ENCODE data around the gene SERPINA12. TPM values are rescaled to one million over a fixed set of nuclear protein-coding genes. Genes with fewer than 3 reads are reported as not detected.

The SERPINA12 gene
- total RNA-seq, 1 experiment from 2014 or later = not detected

GRCh38 chr14:94547726-94548125 is 38.5 kb upstream of the SERPINA12 start:
- H3K27me3 ChIP-seq (ENCODE audit: insufficient read depth, low read length) = no peaks in the 10 kb centered on the region
- H3K9me3 ChIP-seq (ENCODE audit: control insufficient read depth in 1 of 2, insufficient read depth in 1 of 2, low read depth in 1 of 2, low read length in 2 of 2) = no peaks in the 10 kb centered on the region
- no peak overlapping the region for H3K4me2 ChIP-seq (ENCODE audit: low read length)
- H3K9ac ChIP-seq (ENCODE audit: low read length) = no peak overlapping the region
- ChIA-PET RAD21 (ENCODE audit: low non-redundant PET in 1 of 2, low total read pairs in 2 of 2, uncharacterized antibody in 2 of 2, unreplicated experiment in 2 of 2) (no interaction called here), CTCF (no interaction called here), POLR2A (no interaction called here)
- TF ChIP-seq EGR1 (IDR thresholded peaks at IDR 0.05; ENCODE audit: low read depth) (no peak), CEBPB (IDR thresholded peaks at IDR 0.05; ENCODE audit: low read depth) (no peak), ELF1 (IDR thresholded peaks at IDR 0.05; ENCODE audit: borderline replicate concordance, low read depth) (no peak), ATF3 (IDR thresholded peaks at IDR 0.05) (no peak), MAX (IDR thresholded peaks at IDR 0.05) (no peak), SIN3A (IDR thresholded peaks at IDR 0.05; ENCODE audit: low read depth) (no peak), REST (IDR thresholded peaks at IDR 0.05; ENCODE audit: low read depth) (no peak), SP1 (IDR thresholded peaks at IDR 0.05; ENCODE audit: low read depth) (no peak), POLR2A (IDR thresholded peaks at IDR 0.05; ENCODE audit: borderline replicate concordance, extremely low read depth, insufficient read depth, insufficient read length) (no peak)
- no peak for DNase-seq (ENCODE audit: low read depth, low spot score)
- no peak overlapping the region for H3K27ac ChIP-seq (ENCODE audit: low read depth, low read length)
- H3K4me3 ChIP-seq (replicated peaks in 1 of 2; ENCODE audit: low read depth in 1 of 2, low read length in 2 of 2) = no peak overlapping the region
- no peaks in the 10 kb centered on the region for H3K79me2 ChIP-seq (ENCODE audit: insufficient read depth, low read length)
- intact Hi-C loops (cut with micrococcal nuclease) = loop anchor here (2.0 kb wide), 2 partner anchors 113 to 133 kb away; no protein-coding TSS in a partner anchor
- ATAC-seq = no peak
- no peaks in the 10 kb centered on the region for H4K20me1 ChIP-seq (ENCODE audit: insufficient read depth)
- no TSS peak for BruUV-seq (replicated peaks)
- H2AFZ ChIP-seq (ENCODE audit: low read depth, low read length, poor library complexity, severe bottlenecking) = no peak overlapping the region
- H3K4me1 ChIP-seq (ENCODE audit: control insufficient read depth in 1 of 2, insufficient read depth in 2 of 2, low read length in 2 of 2) = peaks cover 0 to 14% of the 10 kb centered on the region in 2 experiments; a peak in 2 of 4 replicates
- H3K36me3 ChIP-seq (ENCODE audit: control insufficient read depth in 1 of 2, insufficient read depth in 2 of 2, low read length in 2 of 2) = no peaks in the 10 kb centered on the region
- H3K9me2 ChIP-seq (ENCODE audit: insufficient read depth) = no peaks in the 10 kb centered on the region

Data from HCT116 (cell line).